Fibroblast of lung (primary cell): ENCODE measurements around the gene DHRS4L2.
"Not testable (repeated sequence)": the region's sequence is repeated elsewhere in the genome, so short reads cannot be mapped to it uniquely, and the experiment has no call there.

Experiments used
- EZH2 ChIP-seq: IDR thresholded peaks from 2 replicates; pipeline ENCODE4 v1.5.1; 2012; ENCODE audit warnings: low read length, control low read depth, mild to moderate bottlenecking; ENCODE audit errors: missing control alignments
- TF ChIP-seq, protein P1 (sequence below), 2 donors: IDR thresholded peaks in 1 of 2; conservative IDR thresholded peaks in 1 of 2; 1 replicate in 1 of 2; 2 replicates in 1 of 2; pipeline ENCODE4 v1.5.1; 2011 to 2012; ENCODE audit warnings: low read length in 2 of 2, control low read depth in 1 of 2, inconsistent platforms in 1 of 2, low read depth in 1 of 2, mild to moderate bottlenecking in 1 of 2

DNA sequence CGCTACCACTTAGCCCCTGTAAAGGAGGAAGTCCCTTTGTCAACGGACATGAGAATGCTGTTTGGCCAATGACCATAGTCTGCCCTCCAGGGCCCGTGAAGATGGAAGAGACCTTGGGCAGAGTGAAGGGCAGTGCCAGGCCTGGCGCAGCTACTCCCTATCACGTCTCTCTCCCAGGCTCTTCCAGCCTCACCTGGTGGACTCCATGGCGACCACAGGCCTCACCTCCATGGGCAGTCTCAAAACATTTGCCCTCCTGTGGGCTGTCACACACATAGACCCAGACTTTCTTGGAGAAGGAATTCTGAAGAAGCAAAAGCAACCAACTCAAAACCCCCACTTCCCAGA is 35.6 kb upstream of the DHRS4L2 start:
- TF ChIP-seq, protein P1, sequence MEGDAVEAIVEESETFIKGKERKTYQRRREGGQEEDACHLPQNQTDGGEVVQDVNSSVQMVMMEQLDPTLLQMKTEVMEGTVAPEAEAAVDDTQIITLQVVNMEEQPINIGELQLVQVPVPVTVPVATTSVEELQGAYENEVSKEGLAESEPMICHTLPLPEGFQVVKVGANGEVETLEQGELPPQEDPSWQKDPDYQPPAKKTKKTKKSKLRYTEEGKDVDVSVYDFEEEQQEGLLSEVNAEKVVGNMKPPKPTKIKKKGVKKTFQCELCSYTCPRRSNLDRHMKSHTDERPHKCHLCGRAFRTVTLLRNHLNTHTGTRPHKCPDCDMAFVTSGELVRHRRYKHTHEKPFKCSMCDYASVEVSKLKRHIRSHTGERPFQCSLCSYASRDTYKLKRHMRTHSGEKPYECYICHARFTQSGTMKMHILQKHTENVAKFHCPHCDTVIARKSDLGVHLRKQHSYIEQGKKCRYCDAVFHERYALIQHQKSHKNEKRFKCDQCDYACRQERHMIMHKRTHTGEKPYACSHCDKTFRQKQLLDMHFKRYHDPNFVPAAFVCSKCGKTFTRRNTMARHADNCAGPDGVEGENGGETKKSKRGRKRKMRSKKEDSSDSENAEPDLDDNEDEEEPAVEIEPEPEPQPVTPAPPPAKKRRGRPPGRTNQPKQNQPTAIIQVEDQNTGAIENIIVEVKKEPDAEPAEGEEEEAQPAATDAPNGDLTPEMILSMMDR (conservative IDR thresholded peaks at IDR 0.05 in 1 of 2, IDR thresholded peaks at IDR 0.05 in 1 of 2; ENCODE audit: low read depth in 1 of 2, low read length in 2 of 2) = not testable (repeated sequence)
- TF ChIP-seq EZH2 = not testable (repeated sequence)
